Adrenal gland (tissue), 5 donors: ENCODE data around the gene IKZF5.

Experiments used
- POLR2A ChIP-seq, 2 donors: fragments of 450-650 bp; IDR thresholded peaks; one replicate each; pipeline ENCODE4 v1.6.1; 2017; ENCODE audit warnings: antibody characterized with exemption in 2 of 2, mild to moderate bottlenecking in 2 of 2, moderate library complexity in 1 of 2
- TF ChIP-seq, protein P1 (sequence below), 6 experiments: fragments of 450-650 bp in 4 of 6; fragments of 200-600 bp in 2 of 6; sonication (generic) in 1 of 6; IDR thresholded peaks; 1 replicate in 5 of 6; 2 replicates in 1 of 6; pipeline versions ENCODE4 v1.5.1 to v1.8.0; 2016 to 2021; ENCODE audit warnings: antibody characterized with exemption in 6 of 6, mild to moderate bottlenecking in 2 of 6, moderate library complexity in 1 of 6
- donor health status: DM: no; HTN: no; CAD: no.

- TF ChIP-seq, protein P1, sequence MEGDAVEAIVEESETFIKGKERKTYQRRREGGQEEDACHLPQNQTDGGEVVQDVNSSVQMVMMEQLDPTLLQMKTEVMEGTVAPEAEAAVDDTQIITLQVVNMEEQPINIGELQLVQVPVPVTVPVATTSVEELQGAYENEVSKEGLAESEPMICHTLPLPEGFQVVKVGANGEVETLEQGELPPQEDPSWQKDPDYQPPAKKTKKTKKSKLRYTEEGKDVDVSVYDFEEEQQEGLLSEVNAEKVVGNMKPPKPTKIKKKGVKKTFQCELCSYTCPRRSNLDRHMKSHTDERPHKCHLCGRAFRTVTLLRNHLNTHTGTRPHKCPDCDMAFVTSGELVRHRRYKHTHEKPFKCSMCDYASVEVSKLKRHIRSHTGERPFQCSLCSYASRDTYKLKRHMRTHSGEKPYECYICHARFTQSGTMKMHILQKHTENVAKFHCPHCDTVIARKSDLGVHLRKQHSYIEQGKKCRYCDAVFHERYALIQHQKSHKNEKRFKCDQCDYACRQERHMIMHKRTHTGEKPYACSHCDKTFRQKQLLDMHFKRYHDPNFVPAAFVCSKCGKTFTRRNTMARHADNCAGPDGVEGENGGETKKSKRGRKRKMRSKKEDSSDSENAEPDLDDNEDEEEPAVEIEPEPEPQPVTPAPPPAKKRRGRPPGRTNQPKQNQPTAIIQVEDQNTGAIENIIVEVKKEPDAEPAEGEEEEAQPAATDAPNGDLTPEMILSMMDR (IDR thresholded peaks at IDR 0.05) = no peak
- no peak for TF ChIP-seq POLR2A (IDR thresholded peaks at IDR 0.05)
Measured at GRCh38 chr10:123027861-123028260, 19.3 kb upstream of the IKZF5 start.
